ENCODE measurements around the gene APOC4. TPM values are rescaled to one million over a fixed set of nuclear protein-coding genes. Genes with fewer than 3 reads are reported as not detected.

APOC4 gene
- total and polyA plus RNA-seq, 2 donors (not counting 1 experiment from before 2014, with no cell fraction given), result not detected

DNA sequence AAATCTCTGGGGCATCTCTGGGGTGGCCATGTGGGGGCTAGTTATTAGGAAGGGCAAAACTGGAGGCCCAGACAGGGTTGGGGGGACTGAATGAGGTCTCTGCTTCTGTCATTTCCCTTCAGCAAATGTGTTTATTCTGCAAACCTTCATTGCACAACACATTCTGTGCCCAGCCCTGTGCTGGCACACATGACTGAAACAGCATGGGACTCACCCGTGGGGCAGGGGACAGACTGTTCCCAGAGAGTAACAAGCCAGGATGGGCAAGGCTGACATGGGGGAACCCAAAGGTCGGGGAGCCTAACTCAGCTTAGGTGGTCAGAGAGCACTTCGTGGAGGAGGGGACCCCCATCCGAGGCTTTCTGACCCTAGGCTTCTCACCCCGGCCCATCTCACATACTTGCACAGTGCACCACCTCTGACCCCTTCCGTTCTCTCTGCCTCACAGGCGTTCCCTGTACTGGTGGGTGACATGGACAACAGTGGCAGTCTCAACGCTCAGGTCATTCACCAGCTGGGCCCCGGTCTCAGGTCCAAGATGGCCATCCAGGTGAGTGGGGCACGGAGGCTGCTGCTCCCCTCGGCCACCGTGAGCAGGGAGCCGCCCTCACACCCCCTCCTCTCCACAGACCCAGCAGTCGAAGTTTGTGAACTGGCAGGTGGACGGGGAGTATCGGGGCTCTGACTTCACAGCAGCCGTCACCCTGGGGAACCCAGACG lies 48.5 kb upstream of the APOC4 start:
- H3K36me3 ChIP-seq (replicated peaks in 1 of 2; ENCODE audit: control extremely low read depth in 1 of 2, control insufficient read depth in 1 of 2, extremely low read depth in 1 of 2, insufficient read depth in 2 of 2, low read length in 1 of 2), result peaks cover 0 to 52% of the 10 kb centered on the region in 2 experiments
- intact Hi-C loops (cut with micrococcal nuclease), result no loop called here
- no peak overlapping the region for H2AFZ ChIP-seq (ENCODE audit: insufficient read depth, low read depth, low read length, poor library complexity, severe bottlenecking)
- no peak overlapping the region for H3K9ac ChIP-seq (ENCODE audit: low read length)
- no peaks in the 10 kb centered on the region for H3K27me3 ChIP-seq (replicated peaks in 1 of 4; ENCODE audit: control extremely low read depth in 1 of 4, control insufficient read depth in 3 of 4, insufficient read depth in 4 of 4, low read length in 3 of 4)
- DNase-seq (no peak), ATAC-seq (ENCODE audit: low read depth) (no peak)
- H4K20me1 ChIP-seq (ENCODE audit: control insufficient read depth, insufficient read depth, low read length, poor library complexity, severe bottlenecking), result peaks cover 7% of the 10 kb centered on the region
- no peak overlapping the region for H3K4me3 ChIP-seq (ENCODE audit: control extremely low read depth in 1 of 5, extremely low read depth in 1 of 5, insufficient read depth in 1 of 5, low read depth in 2 of 5, low read length in 4 of 5)
- peaks cover 0 to 3% (median 0%) of the 10 kb centered on the region in 3 donors for H3K9me3 ChIP-seq (ENCODE audit: control extremely low read depth in 1 of 3, control insufficient read depth in 2 of 3, insufficient read depth in 1 of 3, low read length in 2 of 3)
- CTCF ChIA-PET, result interaction anchor here (1.1 kb wide), 1 partner anchor 239 kb away, joined by 3 read pairs; no protein-coding TSS in a partner anchor
- TF ChIP-seq, protein P1, sequence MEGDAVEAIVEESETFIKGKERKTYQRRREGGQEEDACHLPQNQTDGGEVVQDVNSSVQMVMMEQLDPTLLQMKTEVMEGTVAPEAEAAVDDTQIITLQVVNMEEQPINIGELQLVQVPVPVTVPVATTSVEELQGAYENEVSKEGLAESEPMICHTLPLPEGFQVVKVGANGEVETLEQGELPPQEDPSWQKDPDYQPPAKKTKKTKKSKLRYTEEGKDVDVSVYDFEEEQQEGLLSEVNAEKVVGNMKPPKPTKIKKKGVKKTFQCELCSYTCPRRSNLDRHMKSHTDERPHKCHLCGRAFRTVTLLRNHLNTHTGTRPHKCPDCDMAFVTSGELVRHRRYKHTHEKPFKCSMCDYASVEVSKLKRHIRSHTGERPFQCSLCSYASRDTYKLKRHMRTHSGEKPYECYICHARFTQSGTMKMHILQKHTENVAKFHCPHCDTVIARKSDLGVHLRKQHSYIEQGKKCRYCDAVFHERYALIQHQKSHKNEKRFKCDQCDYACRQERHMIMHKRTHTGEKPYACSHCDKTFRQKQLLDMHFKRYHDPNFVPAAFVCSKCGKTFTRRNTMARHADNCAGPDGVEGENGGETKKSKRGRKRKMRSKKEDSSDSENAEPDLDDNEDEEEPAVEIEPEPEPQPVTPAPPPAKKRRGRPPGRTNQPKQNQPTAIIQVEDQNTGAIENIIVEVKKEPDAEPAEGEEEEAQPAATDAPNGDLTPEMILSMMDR (IDR thresholded peaks at IDR 0.05), result no peak
- no peak for TF ChIP-seq EZH2 (IDR thresholded peaks at IDR 0.05; ENCODE audit: borderline replicate concordance, insufficient read depth, low read depth, low read length, poor library complexity, severe bottlenecking)
- whole genome bisulfite sequencing (ENCODE audit: insufficient coverage), result 97% methylated on average over 12 of the region's 18 CpGs
- H3K4me1 Mint-ChIP-seq, result peaks cover 29% of the 10 kb centered on the region
- peaks cover 16 to 21% of the 10 kb centered on the region in 2 donors for H3K4me1 ChIP-seq (ENCODE audit: control insufficient read depth in 2 of 2, insufficient read depth in 2 of 2, low read length in 2 of 2)
- H3K27me3 Mint-ChIP-seq, result no peaks in the 10 kb centered on the region
- H3K79me2 ChIP-seq (ENCODE audit: control insufficient read depth, insufficient read depth, low read length), result peaks cover 25% of the 10 kb centered on the region
- no peak overlapping the region for H3K4me2 ChIP-seq (replicated peaks; ENCODE audit: low read depth, low read length, poor library complexity, severe bottlenecking)
- H3K9me3 Mint-ChIP-seq (ENCODE audit: insufficient read depth), result no peaks in the 10 kb centered on the region
- POLR2A ChIA-PET, result no interaction called here
- peak overlapping the region; percentile 83 for H3K4me3 Mint-ChIP-seq
- no peak overlapping the region for H3K27ac ChIP-seq (ENCODE audit: low read length in 2 of 2)
- H3K27ac Mint-ChIP-seq, result no peak overlapping the region

DNA sequence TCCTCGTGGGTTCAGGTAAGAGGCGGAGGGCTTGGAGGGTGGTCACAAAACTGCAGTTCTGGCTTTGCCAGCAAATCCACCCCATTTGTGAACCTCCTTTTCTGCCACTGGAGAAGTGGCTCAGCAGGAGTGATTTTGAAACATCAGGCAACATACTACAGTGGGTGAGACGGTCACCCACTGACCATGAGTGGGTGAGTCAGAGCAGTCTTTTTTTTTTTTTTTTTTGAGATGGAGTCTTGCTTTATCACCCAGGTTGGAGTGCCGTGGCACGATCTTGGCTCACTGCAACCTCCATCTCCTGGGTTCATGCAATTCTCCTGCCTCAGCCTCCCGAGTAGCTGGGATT lies 48.0 kb upstream of the APOC4 start:
- Histone ChIP-seq H3K27ac (ENCODE audit: low read length in 2 of 2) (no peak overlapping the region), H3K9ac (ENCODE audit: low read length) (no peak overlapping the region), H3K4me3 (ENCODE audit: control extremely low read depth in 1 of 5, extremely low read depth in 1 of 5, insufficient read depth in 1 of 5, low read depth in 2 of 5, low read length in 4 of 5) (no peak overlapping the region), H3K9me3 (ENCODE audit: control extremely low read depth in 1 of 3, control insufficient read depth in 2 of 3, insufficient read depth in 1 of 3, low read length in 2 of 3) (peaks cover 0 to 3% (median 0%) of the 10 kb centered on the region in 3 donors), H2AFZ (ENCODE audit: insufficient read depth, low read depth, low read length, poor library complexity, severe bottlenecking) (no peak overlapping the region), H4K20me1 (ENCODE audit: control insufficient read depth, insufficient read depth, low read length, poor library complexity, severe bottlenecking) (peaks cover 7% of the 10 kb centered on the region), H3K4me2 (replicated peaks; ENCODE audit: low read depth, low read length, poor library complexity, severe bottlenecking) (no peak overlapping the region), H3K4me1 (ENCODE audit: control insufficient read depth in 2 of 2, insufficient read depth in 2 of 2, low read length in 2 of 2) (peaks cover 16 to 21% of the 10 kb centered on the region in 2 donors), H3K27me3 (replicated peaks in 1 of 4; ENCODE audit: control extremely low read depth in 1 of 4, control insufficient read depth in 3 of 4, insufficient read depth in 4 of 4, low read length in 3 of 4) (no peaks in the 10 kb centered on the region), H3K36me3 (replicated peaks in 1 of 2; ENCODE audit: control extremely low read depth in 1 of 2, control insufficient read depth in 1 of 2, extremely low read depth in 1 of 2, insufficient read depth in 2 of 2, low read length in 1 of 2) (peaks cover 0 to 52% of the 10 kb centered on the region in 2 experiments), H3K79me2 (ENCODE audit: control insufficient read depth, insufficient read depth, low read length) (peaks cover 25% of the 10 kb centered on the region)
- no peak for ATAC-seq (ENCODE audit: low read depth)
- no peak for DNase-seq
- CTCF ChIA-PET, result interaction anchor here (1.1 kb wide), 1 partner anchor 12 kb away, joined by 3 read pairs; no protein-coding TSS in a partner anchor
- Mint-ChIP-seq H3K27ac (no peak overlapping the region), H3K27me3 (no peaks in the 10 kb centered on the region), H3K4me1 (peaks cover 27% of the 10 kb centered on the region), H3K4me3 (no peak overlapping the region), H3K9me3 (ENCODE audit: insufficient read depth) (no peaks in the 10 kb centered on the region)
- intact Hi-C loops (cut with micrococcal nuclease), result no loop called here
- no peak for TF ChIP-seq EZH2 (IDR thresholded peaks at IDR 0.05; ENCODE audit: borderline replicate concordance, insufficient read depth, low read depth, low read length, poor library complexity, severe bottlenecking)
- TF ChIP-seq, protein P1 (IDR thresholded peaks at IDR 0.05), result no peak
- POLR2A ChIA-PET, result interaction anchor here (0.7 kb wide), 1 partner anchor 141 kb away, joined by 6 read pairs; no protein-coding TSS in a partner anchor
- WGBS (ENCODE audit: insufficient coverage), result 100% methylated on average over 2 of the region's 6 CpGs

Data from B cell (primary cell).